Fibroblast of gingiva (primary cell): ENCODE measurements around the gene MFSD12.
A peak's percentile ranks its signal among the peaks of the same experiment; 100 is the strongest.
"Not testable (repeated sequence)": the region's sequence is repeated elsewhere in the genome, so short reads cannot be mapped to it uniquely, and the experiment has no call there.

ENCODE experiments used
- DNase-seq: peaks from one replicate; pipeline ENCODE4 v3.0.0-alpha.2; 2011; ENCODE audit warnings: low read depth

The MFSD12 gene

DNA sequence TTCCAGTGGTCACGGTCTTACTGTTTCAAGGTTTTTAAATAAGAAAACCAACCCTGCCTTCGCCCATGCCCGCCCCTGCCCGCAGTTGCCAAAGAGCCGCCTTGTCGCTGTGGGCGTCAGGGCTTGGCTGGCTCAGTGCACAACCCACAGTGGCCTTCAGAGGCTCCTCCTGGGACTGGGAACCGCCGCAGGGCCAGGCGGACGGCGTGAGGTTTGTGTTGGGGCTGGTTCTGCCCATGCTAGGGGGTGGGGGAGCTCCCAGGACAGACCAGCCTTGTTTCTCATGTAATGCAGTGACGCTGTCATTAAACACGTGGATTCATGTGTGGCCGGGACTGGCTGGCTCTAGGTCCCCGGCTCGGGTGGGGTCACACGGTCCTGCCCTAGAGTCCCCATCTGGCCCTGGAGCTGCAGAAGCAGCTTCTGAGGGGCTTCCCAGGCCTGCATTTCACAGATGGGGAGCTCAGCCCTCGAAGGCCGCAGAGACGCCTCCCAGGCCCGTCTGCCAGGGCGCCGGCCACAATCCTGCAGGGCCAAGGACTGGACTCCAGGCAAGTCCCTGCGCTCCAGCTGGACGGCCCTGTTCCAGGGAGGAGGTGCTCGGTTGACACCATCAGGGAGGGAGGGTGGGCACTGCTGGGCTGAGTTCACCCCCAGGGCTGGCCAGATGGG lies 20.8 kb downstream of the MFSD12 start:
- peak; percentile 50 for DNase-seq

DNA sequence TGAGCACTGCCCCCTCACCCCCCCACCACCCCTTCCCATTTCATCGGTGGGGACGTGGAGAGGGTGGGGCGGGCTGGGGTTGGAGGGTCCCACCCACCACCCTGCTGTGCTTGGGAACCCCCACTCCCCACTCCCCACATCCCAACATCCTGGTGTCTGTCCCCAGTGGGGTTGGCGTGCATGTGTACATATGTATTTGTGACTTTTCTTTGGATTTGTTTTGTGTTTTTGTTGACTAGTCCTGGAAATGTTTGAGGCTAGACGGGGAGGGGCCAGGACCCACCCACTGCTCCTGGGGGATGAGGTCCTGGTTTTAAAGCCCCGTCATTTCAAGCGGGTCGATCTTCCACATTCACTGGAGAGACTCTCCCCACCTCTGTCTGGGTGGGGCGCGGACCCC lies 21.4 kb downstream of the MFSD12 start:
- no peak for DNase-seq

DNA sequence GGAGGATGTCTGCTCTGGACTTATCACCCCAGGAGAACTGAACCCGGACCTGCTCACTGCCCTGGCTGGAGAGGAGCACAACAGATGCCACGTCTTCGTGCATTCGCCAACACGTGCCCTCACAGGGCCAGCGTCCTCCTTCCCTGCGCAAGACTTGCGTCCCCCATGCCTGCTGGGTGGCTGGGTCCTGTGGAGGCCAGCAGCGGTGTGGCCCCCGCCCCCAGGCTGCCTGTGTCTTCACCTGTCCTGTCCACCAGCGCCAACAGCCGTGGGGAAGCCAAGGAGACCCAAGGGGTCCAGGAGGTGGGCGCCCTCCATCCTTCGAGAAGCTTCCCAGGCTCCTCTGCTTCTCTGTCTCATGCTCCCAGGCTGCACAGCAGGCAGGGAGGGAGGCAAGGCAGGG lies 21.8 kb downstream of the MFSD12 start:
- no peak for DNase-seq

DNA sequence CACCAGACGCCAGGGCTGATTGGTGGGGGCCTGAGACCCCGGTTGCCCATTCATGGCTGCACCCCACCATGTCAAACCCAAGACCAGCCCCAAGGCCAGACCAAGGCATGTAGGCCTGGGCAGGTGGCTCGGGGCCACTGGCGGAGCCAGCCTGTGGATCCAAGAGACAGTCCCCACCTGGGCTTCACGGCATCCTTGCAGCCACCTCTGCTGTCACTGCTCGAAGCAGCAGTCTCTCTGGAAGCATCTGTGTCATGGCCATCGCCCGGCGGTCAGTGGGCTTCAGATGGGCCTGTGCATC lies 22.2 kb downstream of the MFSD12 start:
- no peak for DNase-seq

DNA sequence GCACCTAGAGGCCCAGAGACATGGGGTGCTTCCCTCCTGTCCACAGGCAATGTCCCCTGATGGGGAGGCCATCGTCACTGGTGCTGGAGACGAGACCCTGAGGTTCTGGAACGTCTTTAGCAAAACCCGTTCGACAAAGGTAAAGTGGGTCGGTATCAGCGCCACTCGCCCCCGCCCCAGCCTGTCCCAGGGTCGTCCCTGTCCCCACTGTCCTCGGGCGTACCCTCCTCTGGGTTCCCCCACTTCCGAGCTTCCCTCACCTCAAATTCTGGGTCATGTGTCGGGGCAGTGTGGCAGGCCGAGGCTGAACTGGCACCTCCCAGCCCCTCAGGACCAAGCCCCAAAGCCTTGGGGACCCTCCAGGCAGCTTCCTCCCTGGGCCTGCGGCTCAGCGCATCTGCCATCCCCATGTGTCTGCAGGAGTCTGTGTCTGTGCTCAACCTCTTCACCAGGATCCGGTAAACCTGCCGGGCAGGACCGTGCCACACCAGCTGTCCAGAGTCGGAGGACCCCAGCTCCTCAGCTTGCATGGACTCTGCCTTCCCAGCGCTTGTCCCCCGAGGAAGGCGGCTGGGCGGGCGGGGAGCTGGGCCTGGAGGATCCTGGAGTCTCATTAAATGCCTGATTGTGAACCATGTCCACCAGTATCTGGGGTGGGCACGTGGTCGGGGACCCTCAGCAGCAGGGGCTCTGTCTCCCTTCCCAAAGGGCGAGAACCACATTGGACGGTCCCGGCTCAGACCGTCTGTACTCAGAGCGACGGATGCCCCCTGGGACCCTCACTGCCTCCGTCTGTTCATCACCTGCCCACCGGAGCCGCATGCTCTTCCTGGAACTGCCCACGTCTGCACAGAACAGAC lies 22.8 kb downstream of the MFSD12 start:
- DNase-seq = no peak

DNA sequence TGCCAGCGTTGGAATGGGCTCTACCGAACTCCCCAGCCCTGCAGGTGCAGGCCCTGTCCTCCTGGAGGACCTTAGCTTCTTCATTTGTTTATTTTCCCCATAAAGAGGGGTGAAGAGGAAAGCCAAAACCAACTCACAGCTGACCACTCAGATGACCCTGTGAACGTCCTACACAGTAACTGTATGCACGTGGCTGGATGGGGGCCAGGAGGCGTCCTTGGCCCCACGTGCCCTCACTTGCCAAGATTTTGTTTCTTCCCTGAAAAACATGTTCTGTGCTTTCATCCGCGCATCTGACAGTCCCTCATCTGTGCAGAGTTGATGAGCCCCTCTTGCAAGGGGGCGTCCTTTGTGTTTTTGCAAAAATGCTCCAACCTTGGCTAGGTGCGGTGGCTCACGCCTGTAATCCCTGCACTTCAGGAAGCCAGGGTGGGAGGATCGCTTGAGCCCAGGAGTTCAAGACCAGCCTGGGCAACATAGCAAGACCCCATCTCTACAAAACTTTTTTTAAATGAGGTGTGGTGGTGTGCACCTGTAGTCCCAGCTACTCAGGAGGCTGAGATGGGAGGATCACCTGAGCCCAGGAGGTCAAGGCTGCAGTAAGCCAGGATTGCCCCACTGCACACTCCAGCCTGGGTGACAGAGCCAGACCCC lies 23.7 kb downstream of the MFSD12 start:
- DNase-seq = no peak

DNA sequence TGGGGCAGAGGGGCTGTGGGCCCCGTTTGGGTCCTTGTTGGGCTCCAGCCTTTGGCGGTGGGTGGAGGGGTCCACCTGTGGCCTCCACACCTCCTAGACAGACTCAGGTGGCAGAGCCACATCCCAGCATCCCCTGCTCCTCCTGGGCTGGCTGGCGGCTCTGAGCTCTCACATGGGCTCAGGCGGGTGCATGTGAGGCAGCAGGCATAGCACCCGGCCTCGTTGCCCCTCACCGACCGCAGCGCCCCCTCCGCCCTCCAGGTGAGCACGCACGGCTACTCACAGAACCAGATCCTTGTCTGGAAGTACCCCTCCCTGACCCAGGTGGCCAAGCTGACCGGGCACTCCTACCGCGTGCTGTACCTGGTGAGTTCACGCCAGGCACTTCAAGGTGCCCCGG lies 24.4 kb downstream of the MFSD12 start:
- no peak for DNase-seq

DNA sequence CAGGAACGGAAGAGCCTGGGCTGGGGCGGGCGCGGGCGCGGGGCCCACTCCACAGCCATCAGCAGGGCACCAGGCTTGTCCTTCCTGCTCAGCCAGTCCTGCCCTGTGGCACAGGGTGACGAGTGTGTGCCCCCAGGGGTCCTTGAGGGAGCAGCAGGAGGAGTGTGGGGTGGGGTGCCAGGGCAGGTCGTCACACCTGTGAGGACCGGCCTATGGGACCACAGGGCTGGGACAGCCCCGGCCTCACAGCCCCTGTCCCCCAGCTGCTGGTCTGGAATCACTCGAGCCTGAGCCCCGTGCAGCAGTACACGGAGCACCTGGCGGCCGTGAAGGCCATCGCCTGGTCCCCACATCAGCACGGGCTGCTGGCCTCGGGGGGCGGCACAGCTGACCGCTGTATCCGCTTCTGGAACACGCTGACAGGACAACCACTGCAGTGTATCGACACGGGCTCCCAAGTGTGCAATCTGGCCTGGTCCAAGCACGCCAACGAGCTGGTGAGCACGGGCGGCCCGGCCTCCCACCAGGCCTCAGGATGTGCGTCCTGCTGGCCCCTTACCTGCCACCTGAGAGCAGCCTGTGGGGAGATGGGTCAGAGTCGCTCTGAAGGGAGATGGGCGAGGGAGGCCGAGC lies 25.1 kb downstream of the MFSD12 start:
- no peak for DNase-seq

DNA sequence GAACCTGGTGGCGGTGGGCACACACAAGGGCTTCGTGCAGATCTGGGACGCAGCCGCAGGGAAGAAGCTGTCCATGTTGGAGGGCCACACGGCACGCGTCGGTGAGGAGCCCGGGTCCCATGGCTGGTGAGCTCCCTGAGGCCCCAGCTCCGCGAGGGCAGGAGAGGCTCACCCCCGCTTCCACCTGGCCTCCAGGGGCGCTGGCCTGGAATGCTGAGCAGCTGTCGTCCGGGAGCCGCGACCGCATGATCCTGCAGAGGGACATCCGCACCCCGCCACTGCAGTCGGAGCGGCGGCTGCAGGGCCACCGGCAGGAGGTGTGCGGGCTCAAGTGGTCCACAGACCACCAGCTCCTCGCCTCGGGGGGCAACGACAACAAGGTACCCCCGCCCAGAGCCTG lies 25.7 kb downstream of the MFSD12 start:
- DNase-seq = no peak

DNA sequence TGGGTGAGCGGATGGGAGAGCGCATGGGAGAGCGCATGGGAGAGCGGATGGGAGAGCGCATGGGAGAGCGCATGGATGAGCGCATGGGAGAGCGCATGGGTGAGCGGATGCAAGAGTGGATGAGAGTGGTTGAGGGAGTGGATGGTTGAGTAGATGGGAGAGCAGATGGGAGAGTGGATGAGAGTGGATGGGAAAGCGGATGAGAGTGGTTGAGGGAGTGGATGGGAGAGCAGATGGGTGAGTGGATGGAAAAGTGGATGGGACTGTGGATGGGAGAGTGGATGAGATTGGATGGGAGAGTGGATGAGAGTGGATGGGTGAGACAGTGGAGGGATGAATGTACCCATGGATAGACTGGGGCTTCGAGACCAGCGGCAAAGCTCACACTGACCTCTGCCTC lies 27.0 kb downstream of the MFSD12 start:
- DNase-seq = no peak

DNA sequence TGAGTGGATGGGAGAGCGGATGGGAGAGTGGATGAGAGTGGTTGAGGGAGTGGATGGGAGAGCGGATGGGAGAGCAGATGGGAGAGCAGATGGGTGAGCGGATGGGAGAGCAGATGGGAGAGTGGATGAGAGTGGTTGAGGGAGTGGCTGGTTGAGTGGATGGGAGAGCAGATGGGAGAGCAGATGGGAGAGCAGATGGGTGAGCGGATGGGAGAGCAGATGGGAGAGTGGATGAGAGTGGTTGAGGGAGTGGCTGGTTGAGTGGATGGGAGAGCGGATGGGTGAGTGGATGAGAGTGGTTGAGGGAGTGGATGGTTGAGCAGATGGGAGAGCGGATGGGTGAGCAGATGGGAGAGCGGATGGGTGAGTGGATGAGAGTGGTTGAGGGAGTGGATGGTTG lies 28.1 kb downstream of the MFSD12 start:
- not testable (repeated sequence) for DNase-seq

DNA sequence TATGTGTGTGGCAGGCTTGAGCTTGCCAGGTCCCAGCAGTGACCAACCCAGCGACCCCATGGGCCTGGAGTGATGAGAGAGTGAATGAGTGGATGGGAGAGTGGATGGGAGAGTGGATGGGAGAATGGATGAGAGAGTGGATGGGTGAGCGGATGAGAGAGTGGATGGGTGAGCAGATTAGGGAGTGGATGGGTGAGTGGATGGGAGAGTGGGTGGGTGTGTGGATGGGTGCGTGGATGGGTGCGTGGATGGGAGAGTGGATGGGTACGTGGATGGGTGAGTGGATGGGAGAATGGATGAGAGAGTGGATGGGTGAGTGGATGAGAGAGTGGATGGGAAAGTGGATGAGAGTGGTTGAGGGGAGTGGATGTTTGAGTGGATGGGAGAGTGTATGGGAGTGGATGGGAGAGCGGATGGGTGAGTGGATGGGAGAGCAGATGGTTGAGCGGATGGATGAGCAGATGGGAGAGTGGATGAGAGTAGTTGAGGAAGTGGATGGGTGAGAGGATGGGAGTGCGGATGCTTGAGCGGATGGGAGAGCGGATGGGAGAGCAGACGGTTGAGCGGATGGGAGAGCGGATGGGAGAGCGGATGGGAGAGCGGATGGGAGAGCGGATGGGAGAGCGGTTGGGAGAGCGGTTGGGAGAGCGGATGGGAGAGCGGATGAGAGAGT lies 28.7 kb downstream of the MFSD12 start:
- DNase-seq = no peak

DNA sequence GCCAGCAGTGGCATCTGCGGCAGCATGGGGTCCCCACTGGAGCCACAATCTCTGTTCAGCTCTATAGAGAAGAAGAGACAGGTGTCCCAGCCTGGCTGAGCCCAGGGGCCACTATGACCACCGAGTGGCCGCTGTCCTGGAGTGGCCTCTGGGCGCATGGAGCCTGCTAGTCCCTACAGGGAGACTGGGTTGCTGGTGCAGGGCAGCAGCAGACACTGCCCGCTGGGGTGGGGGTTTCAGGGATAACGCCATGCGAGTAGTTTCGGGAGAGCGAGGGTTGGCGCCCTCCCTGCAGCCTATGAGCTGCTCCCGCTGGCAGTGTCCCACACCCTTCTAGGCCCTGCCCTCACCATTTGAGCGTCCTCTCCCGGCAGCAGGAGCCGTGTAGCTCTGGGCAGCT lies 29.3 kb downstream of the MFSD12 start:
- DNase-seq = no peak

DNA sequence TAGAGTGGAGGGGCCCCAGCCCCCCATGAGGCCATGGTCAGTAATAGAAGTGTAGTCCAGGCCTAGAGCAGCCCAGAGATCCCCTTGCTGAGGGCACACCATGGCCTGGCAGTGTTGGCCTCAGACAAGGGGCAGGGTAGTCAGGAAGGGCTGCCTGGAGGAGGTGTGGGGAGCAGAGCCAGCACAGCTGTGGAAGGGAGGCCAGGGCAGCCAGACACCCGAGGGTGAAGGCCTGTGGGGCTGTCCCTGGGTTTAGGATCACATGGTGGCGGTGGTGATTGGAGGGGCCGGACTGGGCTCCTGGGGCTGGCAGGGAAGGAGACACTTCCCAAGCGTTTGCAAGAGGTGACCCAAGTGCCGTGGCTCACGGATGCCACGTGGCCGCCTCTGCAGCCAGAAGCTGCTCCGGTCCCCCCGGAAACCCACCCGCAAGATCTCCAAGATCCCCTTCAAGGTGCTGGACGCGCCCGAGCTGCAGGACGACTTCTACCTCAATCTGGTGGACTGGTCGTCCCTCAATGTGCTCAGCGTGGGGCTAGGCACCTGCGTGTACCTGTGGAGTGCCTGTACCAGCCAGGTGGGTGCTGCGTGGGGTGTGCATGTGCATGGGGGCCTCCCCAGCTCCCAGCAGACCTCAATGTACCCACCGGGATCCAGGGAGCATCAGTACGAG lies 30.0 kb downstream of the MFSD12 start:
- no peak for DNase-seq

DNA sequence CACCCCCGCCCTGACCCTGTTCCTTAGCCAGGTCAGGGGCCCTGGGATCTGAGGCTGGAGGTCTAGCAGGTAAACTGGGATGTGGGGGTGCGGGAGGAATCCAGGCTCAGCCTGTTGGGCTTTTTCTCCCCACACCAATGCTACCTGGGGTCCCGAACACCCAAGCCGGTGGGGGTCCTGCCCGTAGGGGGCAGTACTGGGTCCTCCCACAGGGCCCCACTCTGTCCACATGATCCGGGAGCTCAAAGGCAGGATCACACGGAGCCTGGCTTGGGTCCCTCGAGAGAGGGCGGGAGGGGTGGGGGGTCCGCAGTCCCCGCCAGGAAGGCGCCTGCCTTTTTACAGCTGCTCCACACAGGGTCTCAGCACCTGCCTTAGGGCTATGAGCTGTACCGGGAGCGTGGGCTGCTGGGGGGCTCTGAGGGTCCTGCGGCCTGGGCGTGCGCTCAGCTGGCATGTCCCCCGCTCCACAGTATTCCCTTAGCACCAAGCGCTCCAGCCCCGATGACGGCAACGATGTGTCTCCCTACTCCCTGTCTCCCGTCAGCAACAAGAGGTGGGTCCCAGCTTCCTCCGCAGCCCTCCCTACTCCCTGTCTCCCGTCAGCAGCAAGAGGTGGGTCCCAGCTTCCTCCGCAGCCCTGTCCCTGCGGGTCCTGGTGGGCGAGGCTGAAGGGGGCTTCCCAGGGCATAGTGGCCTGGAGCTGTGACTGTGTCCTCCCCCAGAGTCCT lies 30.7 kb downstream of the MFSD12 start:
- no peak for DNase-seq

DNA sequence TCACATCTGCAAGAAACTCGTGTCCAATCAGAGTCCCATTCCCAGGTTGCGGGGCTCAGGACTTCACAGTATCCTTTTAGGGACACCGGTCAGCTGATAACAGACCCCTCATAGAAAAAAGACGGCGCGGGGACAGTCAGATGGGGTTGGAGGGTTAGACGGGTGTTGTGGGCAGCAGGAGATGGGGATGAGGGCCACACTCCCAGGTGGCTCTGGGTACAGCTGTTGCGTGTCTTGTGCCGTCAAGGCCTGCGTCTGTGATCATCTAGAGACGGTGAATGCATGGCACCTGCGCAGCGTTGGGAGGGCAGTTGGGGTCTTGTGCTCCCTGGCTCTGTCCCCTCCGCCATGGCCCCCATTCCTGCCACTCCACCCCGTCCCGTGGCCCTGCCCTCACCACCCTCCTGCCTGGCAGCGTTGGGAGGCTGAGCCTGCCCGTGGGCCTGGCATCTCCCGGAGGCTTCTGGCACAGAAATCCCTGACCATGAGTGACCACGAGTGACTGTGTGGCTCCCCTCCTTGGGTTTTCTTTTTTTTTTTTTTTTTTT lies 32.4 kb downstream of the MFSD12 start:
- no peak for DNase-seq

DNA sequence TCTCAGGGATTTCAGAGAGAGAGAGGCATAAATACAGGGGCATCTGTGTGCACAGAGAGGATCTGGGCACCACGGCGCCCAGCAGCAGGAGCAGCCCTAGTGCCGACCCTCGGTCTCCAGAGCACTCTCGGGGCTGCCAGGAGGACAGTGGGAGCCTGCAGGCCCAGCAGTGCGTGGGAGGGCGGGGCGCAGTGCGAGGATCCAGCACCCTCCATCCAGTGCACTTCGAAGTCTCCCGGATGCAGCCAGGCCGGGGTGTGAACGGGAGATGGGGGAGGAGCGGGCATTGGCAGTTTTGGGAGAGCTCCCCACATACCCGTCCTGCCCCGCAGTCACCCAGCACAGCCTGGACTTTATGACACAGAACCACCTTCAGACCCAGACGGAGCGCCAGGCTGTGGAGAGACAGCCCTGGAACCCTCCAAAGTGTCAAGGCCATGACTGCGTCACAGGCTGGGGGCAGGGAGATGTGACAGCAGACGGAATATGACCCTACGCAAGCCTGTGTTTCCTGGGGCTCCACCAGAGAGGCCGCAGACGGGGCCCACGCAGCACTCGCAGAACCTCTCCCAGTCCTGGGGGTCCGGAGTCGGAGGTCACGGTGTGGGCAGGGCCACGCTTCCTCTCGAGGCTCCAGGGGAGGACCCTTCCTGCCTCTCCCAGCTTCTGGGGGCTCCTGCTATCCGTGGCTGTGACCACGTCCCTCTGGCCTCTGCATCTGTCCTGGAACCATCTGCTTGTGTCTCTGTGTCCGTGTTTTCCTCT lies 33.1 kb downstream of the MFSD12 start:
- no peak for DNase-seq

DNA sequence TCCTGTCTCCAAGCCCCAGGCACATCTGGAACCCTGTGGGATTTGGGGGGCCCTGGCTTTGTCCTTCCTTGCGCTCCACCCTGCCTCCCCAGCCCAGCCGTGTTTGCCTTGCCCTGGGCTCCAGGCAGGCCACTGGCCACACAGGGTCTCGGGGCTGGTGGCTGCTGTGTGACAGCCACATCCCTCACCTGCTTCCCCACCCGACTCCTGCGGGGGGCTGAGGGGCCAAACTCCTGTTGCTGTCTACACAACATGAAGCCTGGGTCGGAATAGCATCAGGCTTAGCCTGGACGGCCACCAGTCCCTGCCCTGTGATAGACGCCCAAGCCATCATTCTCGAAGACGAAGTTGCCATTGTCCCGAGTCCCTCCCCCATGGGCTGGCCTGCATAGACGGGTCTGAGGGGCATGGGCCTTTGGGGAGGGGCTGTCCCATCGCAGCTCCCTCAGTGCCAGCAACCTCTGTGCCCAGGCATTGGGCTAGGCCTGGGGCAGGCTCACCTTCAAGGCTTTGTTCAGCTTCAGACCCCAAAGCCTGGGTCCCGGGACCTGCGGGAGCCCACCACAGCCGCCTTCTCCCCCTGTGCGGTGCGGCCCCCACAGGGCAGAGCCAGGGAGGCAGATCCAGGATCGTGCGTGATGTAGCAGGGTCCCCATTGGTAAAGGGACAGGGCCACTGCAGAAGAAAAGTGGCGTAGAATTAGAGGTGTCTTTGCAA lies 33.9 kb downstream of the MFSD12 start:
- DNase-seq = no peak
